Adrenal gland (tissue), 12 donors: ENCODE data around the gene TBC1D24. TPM values are rescaled to one million over a fixed set of nuclear protein-coding genes. Genes with fewer than 3 reads are reported as not detected.

Experiments
- DNase-seq, 7 donors: peaks; one replicate each; pipeline ENCODE4 v3.0.0-alpha.2; 2019 to 2020
- H3K27ac ChIP-seq, 5 donors: fragments of 200-600 bp; sonication (generic) in 4 of 5; 1 replicate in 3 of 5; 2 replicates in 2 of 5; pipeline versions ENCODE4 v1.5.1 to v1.8.0; 2016 to 2020; ENCODE audit warnings: mild to moderate bottlenecking in 1 of 5
- H3K27me3 ChIP-seq: fragments of 200-600 bp; 2 replicates; pipeline ENCODE4 v1.8.0; 2021
- H3K36me3 ChIP-seq, 2 donors: fragments of 200-600 bp; replicated peaks in 1 of 2; 1 replicate in 1 of 2; 2 replicates in 1 of 2; pipeline versions ENCODE4 v1.5.1 to v1.8.0; 2018 to 2022
- H3K4me1 ChIP-seq, 2 donors: fragments of 200-600 bp; replicated peaks in 1 of 2; 1 replicate in 1 of 2; 2 replicates in 1 of 2; pipeline versions ENCODE4 v1.5.1 to v1.8.0; 2018 to 2021
- H3K4me3 ChIP-seq, 4 donors: fragments of 200-600 bp; sonication (generic) in 3 of 4; one replicate each; pipeline ENCODE4 v1.5.1; 2016 to 2018
- H3K9me3 ChIP-seq, 3 donors: fragments of 200-600 bp; sonication (generic) in 1 of 3; replicated peaks in 1 of 3; 1 replicate in 2 of 3; 2 replicates in 1 of 3; pipeline versions ENCODE4 v1.5.1 to v1.8.0; 2016 to 2021
- POLR2A ChIP-seq, 2 donors: fragments of 450-650 bp; IDR thresholded peaks; one replicate each; pipeline ENCODE4 v1.6.1; 2017; ENCODE audit warnings: antibody characterized with exemption in 2 of 2, mild to moderate bottlenecking in 2 of 2, moderate library complexity in 1 of 2
- WGBS, 4 donors: extraction: QIAGEN DNeasy Blood & Tissue Kit in 2 of 4; methylation state at CpG; one replicate each; pipeline versions ENCODE4 v1.1.5 to v1.1.7; 2013 to 2017; 5-methylcytosine and 5-hydroxymethylcytosine counted together
- intact Hi-C, 2 donors: fragments of 100-400 bp; cut with DNase I; formaldehyde crosslinking; loops; one replicate each; pipeline versions ENCODE4 v1.14.1 to v1.15.0; 2022 to 2023
- polyA plus RNA-seq, 3 donors: library from polyadenylated mRNA; stranded (reverse); fragments of 200-250 nt in 2 of 3; fragments of 350-450 nt in 1 of 3; fragmentation: Illumina TruSeq in 1 of 3; extraction: RNeasy Lipid Tissue Mini Kit (QIAGEN cat#74804) in 1 of 3; gene quantifications; one replicate each; pipeline ENCODE4 v1.2.3, GENCODE V29; 2013 to 2014
- total RNA-seq, 9 donors: library from RNA; depleted of rRNA in 4 of 9; stranded (reverse); fragments of >200 nt in 4 of 9; fragments of 120-200 nt in 1 of 9; fragmentation: NEBNext Ultra II Directional in 1 of 9; extraction: Animal tissue kit (Norgen Biotek cat#: 25700) in 1 of 9; gene quantifications; one replicate each; pipeline versions ENCODE4 v1.1.0 to v1.2.4, GENCODE V29; 2013 to 2023
- TF ChIP-seq, protein P1 (sequence below), 6 experiments: fragments of 450-650 bp in 4 of 6; fragments of 200-600 bp in 2 of 6; sonication (generic) in 1 of 6; IDR thresholded peaks; 1 replicate in 5 of 6; 2 replicates in 1 of 6; pipeline versions ENCODE4 v1.5.1 to v1.8.0; 2016 to 2021; ENCODE audit warnings: antibody characterized with exemption in 6 of 6, mild to moderate bottlenecking in 2 of 6, moderate library complexity in 1 of 6
- donor health status: healthy with polysubstance abuse.
- donor health status: Bipolar disorder and iron deficiency.
- donor health status: DM: yes; HTN: yes; CAD: no.
- donor health status: DM: no; HTN: no; CAD: no.
- donor health status: DM: no; HTN: no; CAD: no.
- donor health status: DM: yes; HTN: yes; CAD: no.

Gene TBC1D24
- total and polyA plus RNA-seq, 12 donors, result 3.9 to 18.5 (median 13.9) TPM

DNA sequence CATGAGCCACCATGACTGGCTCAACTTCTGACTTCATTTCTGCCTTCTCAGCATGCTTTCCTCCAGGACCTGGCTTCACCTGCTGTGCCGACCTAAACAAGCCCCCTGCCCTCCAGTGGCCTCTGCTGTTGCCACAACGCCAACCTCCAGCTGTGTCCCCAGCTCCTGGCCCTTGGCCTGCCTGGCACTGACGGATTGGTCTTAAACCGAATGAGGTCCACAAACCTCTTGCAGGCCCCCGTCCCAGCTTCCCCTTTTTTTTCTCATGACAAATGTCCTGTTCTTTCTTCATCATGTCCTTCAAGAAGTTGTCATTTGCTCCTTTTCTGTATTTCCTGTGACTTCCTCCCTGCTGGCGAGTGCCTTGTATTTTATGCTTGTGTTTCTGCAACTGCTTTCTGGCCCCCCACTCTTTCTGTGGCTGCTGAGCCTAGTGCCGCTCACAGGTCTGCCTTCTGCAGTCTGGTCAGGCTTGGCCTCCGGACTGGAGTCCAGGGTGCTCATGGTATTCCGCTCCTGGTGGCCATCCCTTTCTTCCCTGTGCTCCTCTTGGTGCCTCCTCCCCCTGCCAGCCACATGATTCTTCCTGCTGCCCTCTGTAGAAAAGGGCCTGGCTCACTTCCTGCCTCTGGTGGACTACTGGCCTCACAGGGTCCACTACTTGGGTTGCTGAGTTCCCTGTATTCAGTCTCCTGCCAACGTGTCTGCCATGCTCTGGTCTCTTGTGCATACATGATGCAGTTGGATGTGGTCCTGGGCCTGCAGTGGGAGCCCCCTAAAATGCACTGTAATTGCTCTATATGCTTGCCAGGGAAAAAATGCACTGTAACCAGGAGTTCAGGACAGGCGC, 41.7 kb downstream of the TBC1D24 start:
- peak in 3 of 7 donors; percentile 25 to 61 (median 47) for DNase-seq
- Histone ChIP-seq H3K9me3 (no peaks in the 10 kb centered on the region), H3K4me1 (peaks cover 49 to 70% of the 10 kb centered on the region in 2 donors), H3K4me3 (peak overlapping the region in 1 of 4 donors; percentile 33), H3K36me3 (peaks cover 0 to 6% of the 10 kb centered on the region in 2 donors), H3K27me3 (no peaks in the 10 kb centered on the region), H3K27ac (peak overlapping the region in 4 of 5 donors; percentile 96 to 99 (median 98))
- TF ChIP-seq, protein P1, sequence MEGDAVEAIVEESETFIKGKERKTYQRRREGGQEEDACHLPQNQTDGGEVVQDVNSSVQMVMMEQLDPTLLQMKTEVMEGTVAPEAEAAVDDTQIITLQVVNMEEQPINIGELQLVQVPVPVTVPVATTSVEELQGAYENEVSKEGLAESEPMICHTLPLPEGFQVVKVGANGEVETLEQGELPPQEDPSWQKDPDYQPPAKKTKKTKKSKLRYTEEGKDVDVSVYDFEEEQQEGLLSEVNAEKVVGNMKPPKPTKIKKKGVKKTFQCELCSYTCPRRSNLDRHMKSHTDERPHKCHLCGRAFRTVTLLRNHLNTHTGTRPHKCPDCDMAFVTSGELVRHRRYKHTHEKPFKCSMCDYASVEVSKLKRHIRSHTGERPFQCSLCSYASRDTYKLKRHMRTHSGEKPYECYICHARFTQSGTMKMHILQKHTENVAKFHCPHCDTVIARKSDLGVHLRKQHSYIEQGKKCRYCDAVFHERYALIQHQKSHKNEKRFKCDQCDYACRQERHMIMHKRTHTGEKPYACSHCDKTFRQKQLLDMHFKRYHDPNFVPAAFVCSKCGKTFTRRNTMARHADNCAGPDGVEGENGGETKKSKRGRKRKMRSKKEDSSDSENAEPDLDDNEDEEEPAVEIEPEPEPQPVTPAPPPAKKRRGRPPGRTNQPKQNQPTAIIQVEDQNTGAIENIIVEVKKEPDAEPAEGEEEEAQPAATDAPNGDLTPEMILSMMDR (IDR thresholded peaks at IDR 0.05), result peak in 3 of 6 experiments; percentile 2 to 28 (median 13)
- no peak for TF ChIP-seq POLR2A (IDR thresholded peaks at IDR 0.05)
- intact Hi-C loops, result no loop called here
- WGBS, 4 donors, result 45 to 52% (median 50%) methylated on average over 10 to 11 of the region's 11 CpGs

DNA sequence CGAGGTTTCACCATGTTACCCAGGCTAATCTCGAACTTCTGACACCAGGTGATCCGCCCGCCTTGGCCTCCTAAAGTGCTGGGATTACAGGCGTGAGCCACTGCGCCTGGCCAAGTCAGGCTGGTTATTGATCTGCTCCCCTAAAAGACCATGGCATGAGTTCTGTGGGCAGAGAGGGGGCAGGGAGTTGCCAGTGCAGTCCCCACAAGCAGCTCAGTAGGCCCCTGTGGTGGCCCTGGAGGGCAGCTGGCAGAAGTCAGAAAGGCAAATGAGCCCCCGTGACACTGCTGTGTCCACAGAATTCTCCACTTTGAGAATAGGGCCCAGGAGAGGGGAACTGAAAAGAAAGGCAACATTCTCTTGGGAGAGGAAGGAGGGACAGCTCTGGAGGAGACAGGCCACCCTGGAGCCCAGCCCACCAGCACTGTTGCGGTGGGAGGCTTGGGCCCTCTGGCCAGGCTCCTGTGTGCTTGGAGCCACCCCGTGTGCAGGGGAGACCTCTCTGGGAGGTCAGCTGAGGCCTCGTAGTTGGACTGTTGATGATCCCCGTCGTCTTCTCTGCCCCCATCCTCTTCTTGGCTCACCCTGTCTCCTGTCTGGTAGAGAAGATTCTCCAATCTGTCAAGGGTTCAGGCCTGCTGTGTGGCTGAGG, 43.2 kb downstream of the TBC1D24 start:
- peaks cover 0 to 9% of the 10 kb centered on the region in 2 donors for H3K36me3 ChIP-seq
- peak in 1 of 7 donors; percentile 25 for DNase-seq
- no peak overlapping the region for H3K4me3 ChIP-seq
- H3K27ac ChIP-seq, result peak overlapping the region in 4 of 5 donors; percentile 96 to 99 (median 98)
- intact Hi-C loops, result no loop called here
- no peaks in the 10 kb centered on the region for H3K9me3 ChIP-seq
- TF ChIP-seq POLR2A (IDR thresholded peaks at IDR 0.05), result no peak
- TF ChIP-seq, protein P1 (IDR thresholded peaks at IDR 0.05), result no peak
- 73 to 80% (median 74%) methylated on average over 8 to 12 of the region's 12 CpGs for WGBS, 4 donors
- H3K4me1 ChIP-seq, result peaks cover 49 to 64% of the 10 kb centered on the region in 2 donors
- no peaks in the 10 kb centered on the region for H3K27me3 ChIP-seq

DNA sequence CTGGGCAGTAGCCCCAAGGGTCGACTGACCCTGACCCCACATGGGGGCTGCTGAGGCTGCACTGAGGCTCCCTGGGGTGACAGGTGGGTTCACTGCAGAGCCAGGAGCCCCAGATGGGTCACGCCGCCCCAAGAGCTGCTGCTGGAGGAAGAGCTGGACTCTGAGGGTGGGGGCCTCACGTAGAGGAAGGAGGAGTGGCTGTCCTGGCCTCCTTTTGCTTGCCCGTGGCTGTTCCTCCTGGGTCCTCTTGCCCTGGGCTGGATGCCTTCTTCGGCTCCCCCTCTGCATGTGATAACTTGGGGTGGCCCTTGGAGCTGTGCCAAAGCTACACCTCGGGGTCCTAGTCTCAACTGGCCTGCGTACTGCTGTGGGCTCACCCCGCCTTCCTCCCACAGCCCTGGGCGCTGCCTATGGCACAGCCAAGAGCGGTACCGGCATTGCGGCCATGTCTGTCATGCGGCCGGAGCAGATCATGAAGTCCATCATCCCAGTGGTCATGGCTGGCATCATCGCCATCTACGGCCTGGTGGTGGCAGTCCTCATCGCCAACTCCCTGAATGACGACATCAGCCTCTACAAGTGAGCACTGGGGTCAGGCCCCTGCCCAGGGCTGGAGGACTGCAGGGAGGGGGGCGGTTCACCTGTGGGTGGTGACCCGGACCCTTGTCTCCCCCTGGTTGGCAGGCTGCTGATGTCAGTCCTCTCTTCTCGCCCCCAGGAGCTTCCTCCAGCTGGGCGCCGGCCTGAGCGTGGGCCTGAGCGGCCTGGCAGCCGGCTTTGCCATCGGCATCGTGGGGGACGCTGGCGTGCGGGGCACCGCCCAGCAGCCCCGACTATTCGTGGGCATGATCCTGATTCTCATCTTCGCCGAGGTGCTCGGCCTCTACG, 44.1 kb downstream of the TBC1D24 start:
- intact Hi-C loops, result no loop called here
- 78 to 83% (median 82%) methylated on average over 25 to 39 of the region's 39 CpGs for WGBS, 4 donors
- peak in 2 of 7 donors; percentile 49 to 56 for DNase-seq
- TF ChIP-seq POLR2A (IDR thresholded peaks at IDR 0.05), result no peak
- TF ChIP-seq, protein P1 (IDR thresholded peaks at IDR 0.05), result no peak
- H3K27ac ChIP-seq, result peak overlapping the region; percentile 25 to 99 (median 97)
- H3K36me3 ChIP-seq, result peaks cover 0 to 18% of the 10 kb centered on the region in 2 donors
- H3K4me1 ChIP-seq, result peaks cover 49 to 61% of the 10 kb centered on the region in 2 donors
- H3K27me3 ChIP-seq, result no peaks in the 10 kb centered on the region
- no peaks in the 10 kb centered on the region for H3K9me3 ChIP-seq
- H3K4me3 ChIP-seq, result peak overlapping the region in 1 of 4 donors; percentile 89
